Measurements from ENCODE around the gene SUMO4.
"Not testable (repeated sequence)": the region's sequence is repeated elsewhere in the genome, so short reads cannot be mapped to it uniquely, and the experiment has no call there.

The SUMO4 gene

DNA sequence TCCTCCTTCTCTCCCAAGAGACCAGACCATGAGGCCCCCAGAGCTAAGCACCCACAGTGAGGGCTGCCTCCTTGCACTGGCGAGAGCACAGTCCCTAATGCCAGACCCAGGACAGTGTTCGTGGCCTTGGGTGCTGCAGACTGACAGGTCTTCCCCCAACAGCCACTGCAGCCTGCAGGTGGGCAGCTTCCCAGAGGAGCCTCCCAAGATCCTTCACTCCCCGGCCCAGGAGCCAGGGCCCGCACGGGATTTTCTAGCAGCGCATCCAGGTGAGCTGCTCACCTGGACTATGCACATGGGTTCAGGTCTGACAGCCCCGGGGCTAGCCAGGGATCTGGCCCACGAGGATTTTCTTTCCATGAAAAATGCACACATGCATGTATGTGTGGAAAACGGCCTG lies 41.7 kb downstream of the SUMO4 start (continued):
- no peak for TF ChIP-seq PATZ1 (tag by site-specific recombination; IDR thresholded peaks at IDR 0.05)

DNA sequence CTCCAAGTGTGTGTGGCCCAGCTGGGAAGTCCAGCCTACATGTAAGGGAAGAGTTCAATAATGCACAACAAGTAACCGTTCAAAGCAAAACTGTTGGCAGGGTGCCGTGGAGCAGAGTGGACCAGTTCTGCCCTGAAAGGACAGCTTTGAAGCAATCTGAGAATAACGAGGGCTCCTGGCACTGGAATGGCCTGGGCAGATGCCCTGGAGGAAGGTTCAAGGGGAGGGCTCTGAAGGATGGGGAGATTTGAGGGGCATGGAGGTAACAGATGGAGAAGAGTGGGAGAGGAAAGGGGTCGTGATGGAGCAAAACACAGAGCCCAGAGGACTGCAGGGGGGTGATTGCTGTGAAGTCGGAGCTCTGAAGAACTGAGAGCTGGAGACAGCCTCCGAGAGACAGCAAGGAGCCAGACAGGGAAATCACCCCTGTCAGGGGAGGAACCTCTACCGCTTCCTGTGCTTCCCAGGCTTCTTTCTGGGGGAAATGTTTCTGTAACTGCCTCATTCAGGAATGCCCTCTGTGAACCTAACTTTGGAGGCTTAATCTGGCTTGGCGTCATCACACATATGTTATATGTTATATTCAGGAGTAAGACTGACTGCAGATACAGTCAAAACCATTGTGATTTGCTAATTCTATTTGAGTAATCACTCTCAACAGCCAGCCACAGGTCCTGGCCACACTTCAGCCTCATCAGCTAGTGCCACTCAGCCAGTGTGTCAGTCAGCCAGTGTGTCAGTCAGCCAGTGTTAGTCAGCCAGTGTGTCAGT lies 43.5 kb downstream of the SUMO4 start:
- CTCF ChIA-PET, result interaction anchor here (0.7 to 1.5 kb wide), 2 partner anchors 361 to 866 kb away, joined by 3 to 4 read pairs; no protein-coding TSS in a partner anchor
- no peak overlapping the region for H3K27ac ChIP-seq (ENCODE audit: extremely low read depth, low read depth, low read length)
- H3K9me3 ChIP-seq (ENCODE audit: control insufficient read depth, insufficient read depth, low read depth, low read length), result no peaks in the 10 kb centered on the region
- no peak overlapping the region for H3K4me3 ChIP-seq (ENCODE audit: low read depth, low read length)
- TF ChIP-seq, protein P1, sequence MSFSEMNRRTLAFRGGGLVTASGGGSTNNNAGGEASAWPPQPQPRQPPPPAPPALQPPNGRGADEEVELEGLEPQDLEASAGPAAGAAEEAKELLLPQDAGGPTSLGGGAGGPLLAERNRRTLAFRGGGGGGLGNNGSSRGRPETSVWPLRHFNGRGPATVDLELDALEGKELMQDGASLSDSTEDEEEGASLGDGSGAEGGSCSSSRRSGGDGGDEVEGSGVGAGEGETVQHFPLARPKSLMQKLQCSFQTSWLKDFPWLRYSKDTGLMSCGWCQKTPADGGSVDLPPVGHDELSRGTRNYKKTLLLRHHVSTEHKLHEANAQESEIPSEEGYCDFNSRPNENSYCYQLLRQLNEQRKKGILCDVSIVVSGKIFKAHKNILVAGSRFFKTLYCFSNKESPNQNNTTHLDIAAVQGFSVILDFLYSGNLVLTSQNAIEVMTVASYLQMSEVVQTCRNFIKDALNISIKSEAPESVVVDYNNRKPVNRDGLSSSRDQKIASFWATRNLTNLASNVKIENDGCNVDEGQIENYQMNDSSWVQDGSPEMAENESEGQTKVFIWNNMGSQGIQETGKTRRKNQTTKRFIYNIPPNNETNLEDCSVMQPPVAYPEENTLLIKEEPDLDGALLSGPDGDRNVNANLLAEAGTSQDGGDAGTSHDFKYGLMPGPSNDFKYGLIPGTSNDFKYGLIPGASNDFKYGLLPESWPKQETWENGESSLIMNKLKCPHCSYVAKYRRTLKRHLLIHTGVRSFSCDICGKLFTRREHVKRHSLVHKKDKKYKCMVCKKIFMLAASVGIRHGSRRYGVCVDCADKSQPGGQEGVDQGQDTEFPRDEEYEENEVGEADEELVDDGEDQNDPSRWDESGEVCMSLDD (tag by site-specific recombination; IDR thresholded peaks at IDR 0.05), result no peak
- no peaks in the 10 kb centered on the region; the same call in 1 of the 2 replicates for H3K4me1 ChIP-seq (ENCODE audit: control insufficient read depth, insufficient read depth, low read length)
- POLR2A ChIA-PET, result no interaction called here
- H3K36me3 ChIP-seq (ENCODE audit: control insufficient read depth in 2 of 2, insufficient read depth in 1 of 2, low read length in 2 of 2), result no peaks in the 10 kb centered on the region

GRCh38 chr6:149444360-149445094 lies 44.5 kb downstream of the SUMO4 start:
- H3K4me1 ChIP-seq (ENCODE audit: control insufficient read depth, insufficient read depth, low read length); H3K27ac ChIP-seq (ENCODE audit: extremely low read depth, low read depth, low read length); H3K9me3 ChIP-seq (ENCODE audit: control insufficient read depth, insufficient read depth, low read depth, low read length); H3K4me3 ChIP-seq (ENCODE audit: low read depth, low read length); POLR2A ChIA-PET; H3K36me3 ChIP-seq (ENCODE audit: control insufficient read depth in 2 of 2, insufficient read depth in 1 of 2, low read length in 2 of 2): not testable (repeated sequence)
- CTCF ChIA-PET, result interaction anchor here (0.6 to 1.6 kb wide), 3 partner anchors 73 to 873 kb away, joined by 4 read pairs; no protein-coding TSS in a partner anchor

DNA sequence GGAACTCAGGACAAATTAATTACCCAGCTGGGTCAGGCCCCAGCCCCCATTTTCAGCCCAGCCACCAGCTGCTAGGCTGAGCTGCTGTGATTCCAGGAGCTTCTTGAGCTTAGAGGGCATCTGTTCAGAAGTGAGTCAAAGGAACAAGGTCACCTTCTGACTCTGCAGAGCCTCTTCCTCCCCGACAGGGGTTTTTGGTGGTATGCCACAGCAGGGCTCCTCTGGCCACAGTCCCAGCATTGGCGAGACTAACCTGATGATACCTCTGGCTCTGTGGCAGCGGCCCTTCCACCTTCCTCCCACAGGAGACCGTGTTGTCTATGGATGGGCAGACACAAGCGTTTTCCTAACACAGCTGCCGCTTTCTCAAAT lies 45.0 kb downstream of the SUMO4 start:
- Histone ChIP-seq H3K9me3 (ENCODE audit: control insufficient read depth, insufficient read depth, low read depth, low read length) (no peaks in the 10 kb centered on the region), H3K4me1 (ENCODE audit: control insufficient read depth, insufficient read depth, low read length) (no peaks in the 10 kb centered on the region; the same call in 1 of the 2 replicates), H3K4me3 (ENCODE audit: low read depth, low read length) (no peak overlapping the region), H3K36me3 (ENCODE audit: control insufficient read depth in 2 of 2, insufficient read depth in 1 of 2, low read length in 2 of 2) (no peaks in the 10 kb centered on the region), H3K27ac (ENCODE audit: extremely low read depth, low read depth, low read length) (no peak overlapping the region)
- CTCF ChIA-PET, result interaction anchor here (0.6 to 1.6 kb wide), 3 partner anchors 72 to 873 kb away, joined by 4 read pairs; no protein-coding TSS in a partner anchor
- POLR2A ChIA-PET, result no interaction called here
- TF ChIP-seq SALL2 (tag by site-specific recombination; IDR thresholded peaks at IDR 0.05; ENCODE audit: borderline replicate concordance) (no peak), ZNF239 (tag by site-specific recombination; IDR thresholded peaks at IDR 0.05) (no peak), ZNF747 (tag by site-specific recombination; IDR thresholded peaks at IDR 0.05) (no peak), MEIS1 (CRISPR knock-in tag; IDR thresholded peaks at IDR 0.05; ENCODE audit: borderline replicate concordance) (no peak), ATF2 (tag by site-specific recombination; IDR thresholded peaks at IDR 0.05; ENCODE audit: low read depth) (no peak), ZFP3 (tag by site-specific recombination; IDR thresholded peaks at IDR 0.05; ENCODE audit: low read depth) (no peak), ZNF645 (tag by site-specific recombination; IDR thresholded peaks at IDR 0.05) (no peak), ZNF148 (tag by site-specific recombination; IDR thresholded peaks at IDR 0.05; ENCODE audit: borderline replicate concordance) (no peak), ZNF777 (tag by site-specific recombination; IDR thresholded peaks at IDR 0.05; ENCODE audit: borderline replicate concordance) (no peak), ZNF510 (tag by site-specific recombination; IDR thresholded peaks at IDR 0.05; ENCODE audit: insufficient replicate concordance) (no peak), TCF7L2 (IDR thresholded peaks at IDR 0.05; ENCODE audit: borderline replicate concordance, low read depth, low read length) (no peak)
- TF ChIP-seq, protein P2, sequence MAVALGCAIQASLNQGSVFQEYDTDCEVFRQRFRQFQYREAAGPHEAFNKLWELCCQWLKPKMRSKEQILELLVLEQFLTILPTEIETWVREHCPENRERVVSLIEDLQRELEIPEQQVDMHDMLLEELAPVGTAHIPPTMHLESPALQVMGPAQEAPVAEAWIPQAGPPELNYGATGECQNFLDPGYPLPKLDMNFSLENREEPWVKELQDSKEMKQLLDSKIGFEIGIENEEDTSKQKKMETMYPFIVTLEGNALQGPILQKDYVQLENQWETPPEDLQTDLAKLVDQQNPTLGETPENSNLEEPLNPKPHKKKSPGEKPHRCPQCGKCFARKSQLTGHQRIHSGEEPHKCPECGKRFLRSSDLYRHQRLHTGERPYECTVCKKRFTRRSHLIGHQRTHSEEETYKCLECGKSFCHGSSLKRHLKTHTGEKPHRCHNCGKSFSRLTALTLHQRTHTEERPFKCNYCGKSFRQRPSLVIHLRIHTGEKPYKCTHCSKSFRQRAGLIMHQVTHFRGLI (tag by site-specific recombination; IDR thresholded peaks at IDR 0.05), result no peak
